CD1c-positive myeloid dendritic cell (primary cell): ENCODE data around the gene KATNIP.
A peak's percentile ranks its signal among the peaks of the same experiment; 100 is the strongest.
"Not testable (repeated sequence)": the region's sequence is repeated elsewhere in the genome, so short reads cannot be mapped to it uniquely, and the experiment has no call there.

Experiments used
- DNase-seq: peaks from one replicate; pipeline ENCODE4 v3.0.0-alpha.2; 2016; ENCODE audit errors: extremely low spot score

Gene KATNIP

GRCh38 chr16:27534256-27534655 is 15.7 kb upstream of the KATNIP start:
- no peak for DNase-seq

- DNase-seq, result no peak
Observed at GRCh38 chr16:27538528-27538927, 11.4 kb upstream of the KATNIP start.

- DNase-seq, result no peak
Observed at GRCh38 chr16:27539120-27539519, 10.8 kb upstream of the KATNIP start.

- no peak for DNase-seq
Observed at GRCh38 chr16:27539636-27540035, 10.3 kb upstream of the KATNIP start.

GRCh38 chr16:27543801-27544200 is 6.1 kb upstream of the KATNIP start:
- DNase-seq, result no peak

- DNase-seq, result no peak
Observed at GRCh38 chr16:27544671-27545070, 5.3 kb upstream of the KATNIP start.

GRCh38 chr16:27547134-27547533 is 2.8 kb upstream of the KATNIP start:
- DNase-seq, result no peak

- DNase-seq, result no peak
Observed at GRCh38 chr16:27547851-27548250, 2.1 kb upstream of the KATNIP start.

- DNase-seq, result no peak
Observed at GRCh38 chr16:27549464-27549745, 539 bp upstream of the KATNIP start.

GRCh38 chr16:27550582-27550920 is 607 bp downstream of the KATNIP start:
- no peak for DNase-seq

GRCh38 chr16:27551036-27551435 is 1.1 kb downstream of the KATNIP start:
- no peak for DNase-seq

GRCh38 chr16:27556471-27556870 is 6.5 kb downstream of the KATNIP start:
- no peak for DNase-seq

- no peak for DNase-seq
Observed at GRCh38 chr16:27558434-27558833, 8.5 kb downstream of the KATNIP start.

GRCh38 chr16:27558932-27559331 is 9.0 kb downstream of the KATNIP start:
- DNase-seq, result no peak

GRCh38 chr16:27561216-27561615 is 11.3 kb downstream of the KATNIP start:
- DNase-seq, result no peak

GRCh38 chr16:27564224-27564623 is 14.3 kb downstream of the KATNIP start:
- no peak for DNase-seq

- DNase-seq, result peak; percentile 11
Observed at GRCh38 chr16:27566417-27566816, 16.5 kb downstream of the KATNIP start.

GRCh38 chr16:27568077-27568476 is 18.1 kb downstream of the KATNIP start:
- DNase-seq, result no peak

- not testable (repeated sequence) for DNase-seq
Observed at GRCh38 chr16:27570986-27571385, 21.0 kb downstream of the KATNIP start.

GRCh38 chr16:27571433-27572326 is 21.7 kb downstream of the KATNIP start:
- DNase-seq, result no peak

GRCh38 chr16:27572711-27573110 is 22.8 kb downstream of the KATNIP start:
- DNase-seq, result no peak

GRCh38 chr16:27576729-27577128 is 26.8 kb downstream of the KATNIP start:
- DNase-seq, result no peak

GRCh38 chr16:27579087-27579980 is 29.4 kb downstream of the KATNIP start:
- DNase-seq, result no peak
